Activated CD8-positive, alpha-beta memory T cell treated with anti-CD3 and anti-CD28 coated beads for 4 hours (primary cell): Measurements from ENCODE around the gene MAML1.
A peak's percentile ranks its signal among the peaks of the same experiment; 100 is the strongest.
"Not testable (repeated sequence)": the region's sequence is repeated elsewhere in the genome, so short reads cannot be mapped to it uniquely, and the experiment has no call there.

Experiments used
- DNase-seq, 2 donors: peaks; one replicate each; pipeline ENCODE4 v3.0.0-alpha.2; 2020; ENCODE audit warnings: low read depth in 2 of 2

MAML1 gene

GRCh38 chr5:179732918-179733771 lies 523 bp downstream of the MAML1 start:
- no peak for DNase-seq

- no peak for DNase-seq
Observed at GRCh38 chr5:179733772-179734126, 1.1 kb downstream of the MAML1 start.

GRCh38 chr5:179734536-179735164 lies 2.0 kb downstream of the MAML1 start:
- DNase-seq = no peak

GRCh38 chr5:179738742-179739141 lies 6.1 kb downstream of the MAML1 start:
- no peak for DNase-seq

GRCh38 chr5:179744106-179744505 lies 11.5 kb downstream of the MAML1 start:
- not testable (repeated sequence) for DNase-seq

GRCh38 chr5:179746872-179747271 lies 14.2 kb downstream of the MAML1 start:
- no peak for DNase-seq

GRCh38 chr5:179747811-179748210 lies 15.2 kb downstream of the MAML1 start:
- no peak for DNase-seq

GRCh38 chr5:179749857-179750508 lies 17.4 kb downstream of the MAML1 start:
- no peak for DNase-seq

GRCh38 chr5:179753971-179754370 lies 21.3 kb downstream of the MAML1 start:
- no peak for DNase-seq

- no peak for DNase-seq
Observed at GRCh38 chr5:179755022-179755421, 22.4 kb downstream of the MAML1 start.

GRCh38 chr5:179758955-179759354 lies 26.3 kb downstream of the MAML1 start:
- no peak for DNase-seq

GRCh38 chr5:179759581-179760551 lies 27.2 kb downstream of the MAML1 start:
- peak in 1 of 2 donors; percentile 13 for DNase-seq

GRCh38 chr5:179762079-179762780 lies 29.6 kb downstream of the MAML1 start:
- DNase-seq = no peak

- DNase-seq = no peak
Observed at GRCh38 chr5:179762781-179763176, 30.2 kb downstream of the MAML1 start.

GRCh38 chr5:179763215-179763945 lies 30.8 kb downstream of the MAML1 start:
- DNase-seq = peak; percentile 8 to 28

GRCh38 chr5:179764056-179764455 lies 31.4 kb downstream of the MAML1 start:
- no peak for DNase-seq

- no peak for DNase-seq
Observed at GRCh38 chr5:179765400-179765799, 32.8 kb downstream of the MAML1 start.

GRCh38 chr5:179766021-179766725 lies 33.6 kb downstream of the MAML1 start:
- no peak for DNase-seq

- DNase-seq = no peak
Observed at GRCh38 chr5:179766726-179767455, 34.3 kb downstream of the MAML1 start.
